ENCODE measurements around the gene DTD1.
"Not testable (repeated sequence)": the region's sequence is repeated elsewhere in the genome, so short reads cannot be mapped to it uniquely, and the experiment has no call there.

The DTD1 gene

DNA sequence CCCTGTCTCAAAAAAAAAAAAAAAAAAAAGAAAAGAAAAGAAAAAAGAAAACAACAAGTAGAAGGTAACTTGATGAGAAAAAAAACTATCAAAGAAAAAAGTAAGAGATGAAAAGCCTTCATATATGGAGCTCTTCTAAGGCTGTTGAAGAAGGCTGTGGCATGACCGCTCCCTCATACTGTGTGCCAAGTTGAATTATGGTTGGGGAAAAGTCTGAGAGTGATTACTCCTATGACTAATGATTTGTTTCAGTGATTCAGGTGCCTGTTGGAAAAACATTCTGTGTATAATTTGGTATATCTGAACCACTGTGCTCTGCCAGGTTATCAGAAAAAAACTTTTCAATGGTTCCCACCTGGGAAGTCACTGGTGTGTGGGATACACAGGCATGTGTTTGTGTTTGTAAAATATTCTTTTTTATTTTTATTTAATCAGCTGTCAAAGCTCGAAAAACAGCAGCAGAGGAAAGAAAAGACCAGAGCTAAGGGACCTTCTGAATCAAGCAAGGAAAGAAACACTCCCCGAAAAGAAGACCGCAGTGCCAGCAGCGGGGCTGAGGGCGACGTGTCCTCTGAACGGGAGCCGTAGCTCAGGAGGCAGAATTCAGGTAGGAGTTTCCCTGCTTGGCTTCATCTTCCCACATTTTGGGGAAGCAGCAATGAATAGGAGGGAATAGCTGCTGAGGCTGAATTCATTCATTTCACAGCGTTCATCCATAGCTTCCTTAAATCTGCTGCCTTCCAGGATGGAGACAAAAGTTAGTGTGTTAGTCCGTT is 156.0 kb downstream of the DTD1 start:
- TF ChIP-seq, protein P1, sequence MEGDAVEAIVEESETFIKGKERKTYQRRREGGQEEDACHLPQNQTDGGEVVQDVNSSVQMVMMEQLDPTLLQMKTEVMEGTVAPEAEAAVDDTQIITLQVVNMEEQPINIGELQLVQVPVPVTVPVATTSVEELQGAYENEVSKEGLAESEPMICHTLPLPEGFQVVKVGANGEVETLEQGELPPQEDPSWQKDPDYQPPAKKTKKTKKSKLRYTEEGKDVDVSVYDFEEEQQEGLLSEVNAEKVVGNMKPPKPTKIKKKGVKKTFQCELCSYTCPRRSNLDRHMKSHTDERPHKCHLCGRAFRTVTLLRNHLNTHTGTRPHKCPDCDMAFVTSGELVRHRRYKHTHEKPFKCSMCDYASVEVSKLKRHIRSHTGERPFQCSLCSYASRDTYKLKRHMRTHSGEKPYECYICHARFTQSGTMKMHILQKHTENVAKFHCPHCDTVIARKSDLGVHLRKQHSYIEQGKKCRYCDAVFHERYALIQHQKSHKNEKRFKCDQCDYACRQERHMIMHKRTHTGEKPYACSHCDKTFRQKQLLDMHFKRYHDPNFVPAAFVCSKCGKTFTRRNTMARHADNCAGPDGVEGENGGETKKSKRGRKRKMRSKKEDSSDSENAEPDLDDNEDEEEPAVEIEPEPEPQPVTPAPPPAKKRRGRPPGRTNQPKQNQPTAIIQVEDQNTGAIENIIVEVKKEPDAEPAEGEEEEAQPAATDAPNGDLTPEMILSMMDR (IDR thresholded peaks at IDR 0.05; ENCODE audit: low read depth, low read length): no peak
- no peak overlapping the region for H3K4me3 ChIP-seq (ENCODE audit: low read depth, low read length)

DNA sequence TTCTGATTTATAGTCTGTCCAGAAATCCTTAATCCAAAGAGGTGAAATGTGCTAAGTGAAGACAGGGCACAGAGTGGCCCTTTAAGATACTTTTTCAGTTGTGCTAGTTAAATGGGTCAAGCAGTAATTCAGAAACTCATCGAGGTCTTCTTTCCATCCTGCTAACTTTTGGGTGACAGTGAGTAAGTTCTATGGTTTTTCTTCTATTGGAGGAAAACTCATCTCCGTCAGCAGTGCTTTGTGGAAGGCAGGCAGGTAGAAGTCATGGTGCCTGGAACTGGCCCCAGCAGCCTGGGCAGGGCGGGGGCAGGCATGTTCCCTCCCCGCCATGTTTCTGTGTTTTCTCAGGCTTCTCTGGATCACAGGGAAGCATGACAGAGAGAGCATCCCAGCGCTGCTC is 159.2 kb downstream of the DTD1 start:
- H3K4me3 ChIP-seq (ENCODE audit: low read depth, low read length): no peak overlapping the region
- TF ChIP-seq, protein P1 (IDR thresholded peaks at IDR 0.05; ENCODE audit: low read depth, low read length): no peak

DNA sequence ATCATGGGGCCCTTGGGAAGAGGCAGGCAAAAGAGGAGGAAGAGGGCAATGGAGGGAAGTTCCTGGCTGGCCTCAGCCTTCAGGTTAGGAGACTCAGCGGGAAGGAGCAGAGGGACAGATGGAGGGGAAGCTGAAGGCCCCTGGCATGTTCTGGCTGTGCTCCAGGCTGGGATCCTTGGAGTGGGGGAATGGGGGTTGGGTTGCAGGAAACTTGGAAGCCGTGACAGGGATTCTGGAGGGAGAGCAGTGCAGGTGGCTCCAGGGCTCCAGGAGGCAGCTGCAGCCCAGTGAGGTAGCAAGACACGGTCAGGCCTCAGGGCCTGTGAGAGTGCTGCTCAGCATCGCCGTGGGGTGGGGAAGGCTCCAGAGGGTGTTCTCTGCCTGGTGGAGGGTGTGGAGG is 161.1 kb downstream of the DTD1 start:
- H3K4me3 ChIP-seq (ENCODE audit: low read depth, low read length): no peak overlapping the region
- TF ChIP-seq, protein P1 (IDR thresholded peaks at IDR 0.05; ENCODE audit: low read depth, low read length): no peak

DNA sequence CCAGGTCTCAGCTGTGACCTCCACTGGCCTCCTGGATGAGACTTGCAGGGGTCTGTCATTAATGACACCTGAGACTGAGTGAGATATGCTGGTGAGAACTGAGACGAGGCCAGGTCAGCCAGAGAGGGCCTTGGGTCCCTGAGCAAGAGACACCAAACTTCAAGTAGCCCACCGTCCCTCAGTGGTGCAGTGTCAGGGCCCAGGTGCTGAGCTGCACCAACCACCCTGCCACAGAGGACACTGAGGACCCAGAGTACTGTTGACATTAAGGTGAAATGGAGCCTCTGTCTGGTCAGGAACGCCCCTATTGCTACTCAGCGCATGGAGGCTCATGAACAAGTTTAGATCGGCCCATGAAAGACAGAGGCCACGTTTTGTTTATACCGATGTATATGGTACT is 161.7 kb downstream of the DTD1 start:
- no peak overlapping the region for H3K4me3 ChIP-seq (ENCODE audit: low read depth, low read length)
- TF ChIP-seq, protein P1 (IDR thresholded peaks at IDR 0.05; ENCODE audit: low read depth, low read length): no peak

DNA sequence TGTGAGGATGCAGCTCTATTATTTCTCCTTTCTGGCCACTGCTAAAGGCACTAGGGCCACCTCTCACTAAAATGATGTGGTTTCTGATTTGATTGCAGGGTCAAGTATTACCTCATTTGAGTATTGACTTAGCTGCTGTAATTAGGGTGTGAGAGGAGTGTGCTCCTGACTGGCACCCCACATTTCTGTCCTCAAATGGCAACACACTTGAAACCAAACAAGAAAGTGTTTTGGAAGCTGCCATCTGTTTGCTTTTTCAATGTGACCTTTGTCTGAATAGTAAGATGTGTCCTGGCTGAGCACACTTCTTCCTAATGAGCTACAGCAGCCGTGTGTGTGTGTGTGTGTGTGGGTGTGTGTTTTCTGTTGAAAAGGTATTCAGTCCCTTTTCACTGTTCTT is 162.9 kb downstream of the DTD1 start:
- TF ChIP-seq, protein P1 (IDR thresholded peaks at IDR 0.05; ENCODE audit: low read depth, low read length): no peak
- no peak overlapping the region for H3K4me3 ChIP-seq (ENCODE audit: low read depth, low read length)

DNA sequence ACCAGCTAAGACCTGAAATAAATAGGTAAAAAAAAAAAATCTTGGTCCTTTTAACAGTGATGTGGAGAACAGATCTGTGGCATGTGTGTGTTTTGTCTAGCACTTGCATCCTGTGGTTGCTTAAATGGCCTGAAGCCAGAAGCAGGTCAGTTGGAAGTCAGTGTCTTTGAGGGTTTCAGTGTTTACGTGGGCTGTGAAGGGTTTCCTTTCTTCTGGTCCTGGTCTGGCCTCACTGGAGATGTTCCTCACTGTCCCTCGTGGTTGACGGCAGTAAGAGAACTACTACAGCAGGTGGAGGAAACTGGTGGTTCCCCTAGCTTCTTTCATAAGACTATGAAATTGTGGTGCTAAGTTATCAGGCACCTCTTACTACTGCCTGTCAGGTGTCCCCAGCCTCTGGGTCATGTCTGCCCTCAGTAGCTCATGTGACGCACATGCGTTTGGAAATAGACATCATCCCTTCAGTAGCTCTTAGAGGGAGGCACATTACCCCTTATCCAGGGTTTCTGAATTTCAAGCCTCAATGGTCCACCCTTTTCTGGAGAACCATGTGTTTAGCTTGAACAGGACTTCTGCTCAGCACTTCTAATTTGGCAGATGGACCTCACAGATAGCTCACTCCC is 166.3 kb downstream of the DTD1 start:
- TF ChIP-seq, protein P1 (IDR thresholded peaks at IDR 0.05; ENCODE audit: low read depth, low read length): no peak
- H3K4me3 ChIP-seq (ENCODE audit: low read depth, low read length): no peak overlapping the region

DNA sequence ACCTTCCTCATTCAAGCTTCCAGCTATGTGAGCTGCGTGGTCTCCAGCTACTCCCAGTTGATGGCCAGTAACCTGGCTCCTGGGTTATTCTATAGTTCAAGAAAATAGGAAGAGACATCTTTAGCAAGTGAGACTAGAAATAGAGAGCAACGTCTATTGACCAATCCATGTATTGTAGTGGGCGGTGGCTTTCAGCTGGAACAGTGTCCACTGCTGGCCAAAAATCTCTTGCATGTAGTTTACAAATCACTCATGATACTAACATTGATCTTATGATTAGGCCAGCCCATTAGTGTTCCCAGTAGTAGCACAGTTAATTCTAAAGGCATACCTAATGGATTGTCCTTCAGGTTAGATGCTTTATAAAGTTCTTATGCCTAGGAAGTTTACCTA is 166.8 kb downstream of the DTD1 start:
- H3K4me3 ChIP-seq (ENCODE audit: low read depth, low read length): no peak overlapping the region
- TF ChIP-seq, protein P1 (IDR thresholded peaks at IDR 0.05; ENCODE audit: low read depth, low read length): no peak

DNA sequence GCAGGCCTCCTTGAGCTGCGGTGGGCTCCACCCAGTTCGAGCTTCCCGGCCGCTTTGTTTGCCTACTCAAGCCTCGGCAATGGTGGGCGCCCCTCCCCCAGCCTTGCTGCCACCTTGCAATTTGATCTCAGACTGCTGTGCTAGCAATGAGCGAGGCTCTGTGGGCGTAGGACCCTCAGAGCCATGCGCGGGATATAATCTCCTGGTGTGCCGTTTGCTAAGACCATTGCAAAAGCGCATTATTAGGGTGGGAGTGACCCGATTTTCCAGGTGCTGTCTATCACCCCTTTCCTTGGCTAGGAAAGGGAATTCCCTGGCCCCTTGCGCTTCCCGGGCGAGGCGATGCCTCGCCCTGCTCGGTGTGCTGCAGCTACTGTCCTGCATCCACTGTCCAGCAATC is 173.0 kb downstream of the DTD1 start:
- not testable (repeated sequence) for H3K4me3 ChIP-seq (ENCODE audit: low read depth, low read length)

Data from WI38 (cell line).